Measurements from ENCODE around the gene BCL7A. TPM values are rescaled to one million over a fixed set of nuclear protein-coding genes. Genes with fewer than 3 reads are reported as not detected.
A peak's percentile ranks its signal among the peaks of the same experiment; 100 is the strongest.

BCL7A gene
- total RNA-seq, 2 experiments from 2014 or later = 2.8 to 2.9 TPM

DNA sequence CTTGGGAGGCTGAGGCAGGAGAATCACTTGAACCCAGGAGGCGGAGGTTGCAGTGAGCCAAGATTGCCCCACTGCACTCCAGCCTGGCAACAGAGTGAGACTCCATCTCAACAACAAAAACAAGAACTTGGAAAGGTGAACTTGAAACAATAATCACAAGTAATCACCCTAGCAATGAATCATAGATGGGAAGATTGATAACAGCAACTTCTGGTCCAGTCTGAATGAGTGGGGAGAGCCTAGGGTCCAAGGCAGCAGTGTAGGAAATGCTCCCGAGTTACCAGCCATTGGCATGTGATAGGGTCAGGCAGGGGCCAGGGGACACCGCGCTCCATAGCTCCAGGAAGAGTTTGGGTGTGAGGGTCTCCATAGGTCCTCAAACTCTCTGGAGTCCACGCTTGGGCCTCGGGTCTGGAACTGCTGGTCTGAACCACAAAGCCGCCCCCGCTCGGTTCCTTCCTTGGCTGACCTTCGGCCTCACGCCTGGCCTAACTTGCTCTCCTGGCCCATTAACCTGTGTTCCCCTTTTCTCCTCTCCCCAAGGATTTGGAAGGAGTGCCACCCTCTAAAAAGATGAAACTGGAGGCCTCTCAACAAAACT is 37.0 kb downstream of the BCL7A start:
- no peaks in the 10 kb centered on the region for H3K27me3 Mint-ChIP-seq
- CTCF ChIA-PET = no interaction called here

DNA sequence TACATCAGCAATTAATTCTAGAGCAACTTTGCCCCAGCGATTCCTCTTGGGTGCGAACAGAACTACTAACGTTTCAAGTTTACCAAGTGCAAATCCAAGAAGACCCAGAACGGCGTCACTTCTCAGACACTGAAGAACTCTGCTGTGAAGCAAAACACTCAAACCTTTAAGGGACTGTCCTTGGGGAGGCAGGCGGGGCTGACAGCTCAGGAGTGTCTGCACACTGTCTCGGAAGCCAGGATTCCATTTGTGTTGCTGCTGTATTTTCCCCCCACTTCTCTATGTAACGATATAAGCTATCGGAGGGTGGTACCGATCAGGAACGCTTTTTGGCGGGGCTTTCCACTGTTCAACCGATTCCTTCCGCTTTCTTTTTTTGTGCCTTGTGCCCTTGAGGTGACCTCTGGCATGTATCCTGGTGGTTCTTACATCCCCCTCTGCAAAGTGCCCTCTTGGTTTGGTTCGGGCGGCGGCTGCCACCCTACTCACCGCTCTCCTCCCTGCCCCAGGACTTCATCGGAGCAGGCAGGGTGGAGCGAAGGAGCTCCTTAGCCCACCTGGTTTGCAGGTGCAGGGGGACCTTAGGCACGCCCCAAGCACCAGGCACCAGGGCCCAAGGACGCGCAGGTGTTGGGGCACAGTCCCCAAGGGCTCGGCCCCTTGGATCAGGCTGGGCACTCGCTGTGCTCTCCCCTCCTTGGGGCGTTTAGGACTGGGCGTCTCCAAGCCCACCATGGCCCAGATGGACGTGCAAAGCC is 37.7 kb downstream of the BCL7A start:
- CTCF ChIA-PET = no interaction called here
- ATAC-seq = no peak
- Mint-ChIP-seq H3K4me1 (peaks cover 3% of the 10 kb centered on the region), H3K9me3 (ENCODE audit: low read depth) (no peaks in the 10 kb centered on the region), H3K36me3 (no peaks in the 10 kb centered on the region), H3K27me3 (no peaks in the 10 kb centered on the region), H3K27ac (no peak overlapping the region), H3K4me3 (no peak overlapping the region)
- no peak for DNase-seq

More for the DNA sequence above, 37.0 kb downstream of the BCL7A start:
- H3K4me1 Mint-ChIP-seq = peaks cover 6% of the 10 kb centered on the region
- H3K9me3 Mint-ChIP-seq (ENCODE audit: low read depth) = no peaks in the 10 kb centered on the region
- H3K4me3 Mint-ChIP-seq = no peak overlapping the region
- ATAC-seq (no peak), DNase-seq (no peak)
- H3K36me3 Mint-ChIP-seq = no peaks in the 10 kb centered on the region
- H3K27ac Mint-ChIP-seq = no peak overlapping the region

DNA sequence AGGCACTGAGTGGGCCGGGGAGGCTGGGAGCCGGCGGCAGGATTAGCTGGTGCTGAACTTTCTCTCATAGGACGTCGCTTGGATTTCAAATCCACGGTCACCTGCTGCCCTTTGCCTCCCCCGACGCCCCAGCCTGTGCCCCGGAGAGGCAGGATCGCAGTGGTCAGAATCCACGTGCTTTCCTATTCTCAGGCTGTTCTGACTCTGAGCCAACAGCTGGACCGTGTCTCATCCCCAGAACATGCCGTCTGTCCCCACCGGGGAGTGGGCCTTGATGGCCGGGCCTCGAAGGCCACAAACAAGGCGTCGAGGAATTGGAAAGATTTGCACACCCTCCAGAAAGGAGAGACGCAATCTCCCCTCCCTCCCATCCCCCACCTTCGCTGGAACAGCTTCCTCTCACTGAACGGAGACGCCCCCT is 38.4 kb downstream of the BCL7A start:
- Mint-ChIP-seq H3K27ac (no peak overlapping the region), H3K36me3 (no peaks in the 10 kb centered on the region), H3K9me3 (ENCODE audit: low read depth) (no peaks in the 10 kb centered on the region), H3K4me1 (no peaks in the 10 kb centered on the region), H3K27me3 (no peaks in the 10 kb centered on the region), H3K4me3 (no peak overlapping the region)
- DNase-seq (no peak), ATAC-seq (no peak)
- CTCF ChIA-PET = interaction anchor here (0.9 kb wide), 1 partner anchor 134 kb away, joined by 4 read pairs; no protein-coding TSS in a partner anchor

- Mint-ChIP-seq H3K4me3 (no peak overlapping the region), H3K9me3 (ENCODE audit: low read depth) (no peaks in the 10 kb centered on the region), H3K36me3 (no peaks in the 10 kb centered on the region), H3K4me1 (no peaks in the 10 kb centered on the region), H3K27me3 (no peaks in the 10 kb centered on the region), H3K27ac (no peak overlapping the region)
- CTCF ChIA-PET = no interaction called here
- ATAC-seq (no peak), DNase-seq (no peak)
Measured at GRCh38 chr12:122061253-122061652, 39.6 kb downstream of the BCL7A start.

DNA sequence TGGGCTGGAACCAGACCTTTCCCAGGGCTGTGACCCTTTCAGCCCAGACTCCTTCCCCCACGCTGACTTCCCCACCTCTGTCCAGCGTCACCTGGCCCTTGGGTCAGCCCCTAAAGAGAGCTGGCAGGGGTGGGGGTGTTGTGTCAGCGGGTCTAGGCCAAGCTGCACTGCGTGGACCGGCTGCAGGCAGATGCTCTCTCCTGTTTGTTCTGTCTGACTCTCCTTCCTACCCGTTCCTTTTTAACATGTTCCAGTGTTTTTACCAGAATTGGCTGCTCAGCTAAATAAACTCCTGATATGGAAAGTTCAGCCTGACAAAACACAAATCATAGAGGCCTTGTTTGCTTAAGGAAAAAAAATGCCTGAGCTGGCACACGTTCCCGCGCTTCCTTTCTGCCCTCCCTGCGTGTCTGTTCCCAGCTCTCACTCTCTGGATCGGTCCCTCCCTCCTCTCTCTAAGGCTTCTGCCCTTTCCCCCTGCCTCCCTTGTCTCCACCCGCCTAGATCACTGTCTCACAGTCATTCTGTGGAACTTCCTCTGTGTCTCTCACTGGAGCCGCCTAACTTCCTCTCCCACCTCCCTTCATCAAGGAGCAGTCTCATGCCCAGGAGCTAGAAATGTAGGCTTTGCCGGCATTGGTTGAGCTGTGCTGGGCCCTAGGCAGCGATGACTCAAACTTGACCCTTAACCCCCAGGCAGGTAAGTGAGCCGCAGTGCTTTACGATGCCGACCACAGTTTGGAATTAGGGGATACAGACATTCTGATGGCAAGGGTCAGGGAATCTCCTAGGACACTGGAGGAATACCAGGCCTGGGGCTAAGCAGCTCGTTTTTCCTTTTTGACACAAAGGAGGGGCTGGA is 41.4 kb downstream of the BCL7A start:
- CTCF ChIA-PET = interaction anchor here (1.8 to 2.1 kb wide), 3 partner anchors 8 to 60 kb away, joined by 6 to 12 read pairs (median 7); no protein-coding TSS in a partner anchor
- Mint-ChIP-seq H3K27ac (no peak overlapping the region), H3K9me3 (ENCODE audit: low read depth) (no peaks in the 10 kb centered on the region), H3K27me3 (no peaks in the 10 kb centered on the region), H3K4me3 (no peak overlapping the region), H3K4me1 (peaks cover 8% of the 10 kb centered on the region), H3K36me3 (no peaks in the 10 kb centered on the region)
- ATAC-seq = no peak
- DNase-seq = no peak

DNA sequence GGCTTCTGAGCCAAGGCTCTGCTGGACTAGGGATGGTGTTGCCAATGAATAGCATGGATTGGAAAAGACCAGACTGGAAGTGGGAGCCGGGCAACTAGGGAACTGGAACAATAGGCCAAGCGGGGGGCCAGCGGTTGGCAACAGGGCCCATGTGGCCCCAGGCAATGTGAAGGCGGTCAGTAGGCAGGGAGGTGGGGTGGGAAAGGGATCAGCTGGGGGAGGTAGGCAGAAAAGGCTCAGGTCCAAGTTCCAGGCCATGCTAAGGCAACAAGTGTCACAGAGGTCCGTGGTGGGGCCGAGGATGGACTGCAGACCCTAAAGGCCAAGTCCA is 42.0 kb downstream of the BCL7A start:
- DNase-seq (no peak), ATAC-seq (no peak)
- Mint-ChIP-seq H3K36me3 (no peaks in the 10 kb centered on the region), H3K27ac (no peak overlapping the region), H3K27me3 (no peaks in the 10 kb centered on the region), H3K4me1 (peaks cover 13% of the 10 kb centered on the region), H3K4me3 (no peak overlapping the region), H3K9me3 (ENCODE audit: low read depth) (no peaks in the 10 kb centered on the region)
- CTCF ChIA-PET = interaction anchor here (1.8 to 2.1 kb wide), 3 partner anchors 9 to 59 kb away, joined by 6 to 12 read pairs (median 7); no protein-coding TSS in a partner anchor

DNA sequence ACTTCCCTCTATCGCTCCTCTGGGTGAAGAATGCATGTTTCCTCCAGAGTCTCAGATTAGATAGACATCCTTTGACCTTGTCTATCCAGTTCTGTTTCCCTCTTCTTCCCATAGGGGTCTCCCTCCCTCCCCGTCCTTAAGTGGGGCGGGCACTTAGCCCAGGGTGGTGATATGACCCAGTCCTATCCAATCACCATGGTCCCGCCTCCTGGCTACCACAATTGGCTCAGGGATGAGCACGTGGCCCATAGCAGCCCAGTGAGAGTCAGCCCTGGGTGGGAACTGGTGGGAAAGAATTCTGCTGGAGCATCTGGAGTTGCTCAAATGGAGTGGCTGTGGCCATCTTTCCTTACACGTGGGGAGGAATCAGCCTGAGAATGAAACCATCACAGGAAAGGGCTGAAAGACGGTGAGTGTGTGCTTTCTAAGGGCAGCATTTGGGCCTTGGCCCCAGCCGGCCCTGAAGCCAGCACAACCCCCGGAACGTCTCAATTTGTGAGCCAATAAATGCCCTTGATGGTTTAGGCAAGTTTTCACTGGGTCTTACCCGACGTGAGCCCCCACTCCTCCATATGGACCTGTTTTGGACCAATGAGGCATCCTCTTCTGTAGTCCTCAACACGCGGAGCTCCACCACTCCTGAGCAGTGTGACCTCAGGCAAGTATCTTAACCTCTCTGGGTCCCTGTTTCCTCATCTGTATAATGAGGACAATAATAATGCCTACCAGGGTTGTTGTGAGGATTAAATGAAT is 42.5 kb downstream of the BCL7A start:
- CTCF ChIA-PET = interaction anchor here (1.2 to 6.5 kb wide), 4 partner anchors 9 to 59 kb away, joined by 4 to 35 read pairs (median 9); no protein-coding TSS in a partner anchor
- peak; percentile 50 for DNase-seq

GRCh38 chr12:122064780-122065588 is 43.3 kb downstream of the BCL7A start:
- Mint-ChIP-seq H3K4me3 (no peak overlapping the region), H3K36me3 (no peaks in the 10 kb centered on the region), H3K27me3 (no peaks in the 10 kb centered on the region), H3K27ac (no peak overlapping the region), H3K9me3 (ENCODE audit: low read depth) (no peaks in the 10 kb centered on the region), H3K4me1 (peaks cover 13% of the 10 kb centered on the region)
- DNase-seq (no peak), ATAC-seq (no peak)
- CTCF ChIA-PET = interaction anchor here (1.2 to 6.5 kb wide), 3 partner anchors 10 to 58 kb away, joined by 4 to 35 read pairs (median 4); no protein-coding TSS in a partner anchor

More for the DNA sequence above, 42.5 kb downstream of the BCL7A start:
- ATAC-seq = peak; percentile 70
- H3K27ac Mint-ChIP-seq = no peak overlapping the region
- no peak overlapping the region for H3K4me3 Mint-ChIP-seq
- no peaks in the 10 kb centered on the region for H3K36me3 Mint-ChIP-seq
- no peaks in the 10 kb centered on the region for H3K9me3 Mint-ChIP-seq (ENCODE audit: low read depth)
- H3K27me3 Mint-ChIP-seq = no peaks in the 10 kb centered on the region
- peaks cover 13% of the 10 kb centered on the region for H3K4me1 Mint-ChIP-seq

- CTCF ChIA-PET = interaction anchor here (0.8 to 6.5 kb wide), 9 partner anchors 12 to 56 kb away, joined by 3 to 35 read pairs (median 6); no protein-coding TSS in a partner anchor
- DNase-seq (no peak), ATAC-seq (no peak)
- Mint-ChIP-seq H3K36me3 (no peaks in the 10 kb centered on the region), H3K4me3 (peak overlapping the region; percentile 46), H3K27ac (peak overlapping the region; percentile 78), H3K9me3 (ENCODE audit: low read depth) (no peaks in the 10 kb centered on the region), H3K27me3 (no peaks in the 10 kb centered on the region), H3K4me1 (peaks cover 13% of the 10 kb centered on the region)
Measured at GRCh38 chr12:122067548-122067947, 45.9 kb downstream of the BCL7A start.

GRCh38 chr12:122067966-122068365 is 46.3 kb downstream of the BCL7A start:
- H3K9me3 Mint-ChIP-seq (ENCODE audit: low read depth) = no peaks in the 10 kb centered on the region
- H3K36me3 Mint-ChIP-seq = no peaks in the 10 kb centered on the region
- DNase-seq = peak; percentile 79
- H3K27ac Mint-ChIP-seq = peak overlapping the region; percentile 78
- no peaks in the 10 kb centered on the region for H3K27me3 Mint-ChIP-seq
- CTCF ChIA-PET = interaction anchor here (0.8 to 6.5 kb wide), 8 partner anchors 13 to 55 kb away, joined by 3 to 35 read pairs (median 8); no protein-coding TSS in a partner anchor
- H3K4me1 Mint-ChIP-seq = peaks cover 13% of the 10 kb centered on the region
- H3K4me3 Mint-ChIP-seq = peak overlapping the region; percentile 46
- peak; percentile 86 for ATAC-seq

DNA sequence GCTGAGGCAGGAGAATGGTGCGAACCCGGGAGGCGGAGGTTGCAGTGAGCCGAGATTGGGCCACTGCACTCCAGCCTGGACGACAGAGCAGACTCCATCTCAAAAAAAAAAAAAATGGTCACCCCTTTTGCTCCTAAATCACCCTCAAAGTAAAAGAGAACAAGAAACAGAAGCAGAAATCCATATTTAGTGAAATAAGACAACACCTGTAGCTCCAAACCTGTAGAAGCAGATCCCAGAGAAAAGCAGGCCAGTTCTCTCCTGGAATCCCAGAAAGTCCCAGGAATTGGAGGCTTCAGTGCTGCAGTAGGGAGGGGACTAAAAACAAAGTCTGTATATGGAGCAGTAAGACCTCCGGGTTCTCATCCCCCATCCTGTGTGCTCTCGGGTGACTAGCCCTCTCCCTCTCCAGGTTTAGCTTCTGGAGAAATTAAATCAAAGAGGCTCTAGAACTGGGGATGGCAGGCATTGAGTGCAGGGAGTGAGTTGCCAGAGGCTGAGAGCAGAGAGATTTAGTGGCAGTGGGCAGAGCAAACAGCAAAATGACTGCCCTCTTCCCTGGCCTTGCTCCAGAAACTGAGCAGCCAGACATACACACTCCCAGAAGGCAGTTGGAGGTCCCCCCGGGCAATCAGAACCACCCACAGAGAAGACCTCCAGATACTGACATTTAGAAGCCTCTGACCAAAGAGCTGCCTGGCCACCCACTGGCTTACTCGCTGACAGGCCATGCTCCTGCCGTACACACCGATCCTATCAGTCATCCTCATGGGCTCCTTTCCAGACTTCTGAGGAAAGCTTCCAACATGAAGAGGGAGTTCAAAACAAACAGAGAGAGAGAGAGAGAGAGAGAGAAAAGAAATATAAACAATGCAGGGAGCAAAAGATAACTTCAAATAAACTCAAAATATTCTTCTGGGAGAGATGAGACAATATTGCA is 50.6 kb downstream of the BCL7A start:
- CTCF ChIA-PET = interaction anchor here (1.1 to 3.2 kb wide), 3 partner anchors 18 to 119 kb away, joined by 3 to 11 read pairs (median 6); no protein-coding TSS in a partner anchor
- no peak for DNase-seq
- Mint-ChIP-seq H3K9me3 (ENCODE audit: low read depth) (no peaks in the 10 kb centered on the region), H3K4me1 (peaks cover 17% of the 10 kb centered on the region), H3K27me3 (peaks cover 3% of the 10 kb centered on the region), H3K4me3 (no peak overlapping the region), H3K36me3 (no peaks in the 10 kb centered on the region), H3K27ac (no peak overlapping the region)
- ATAC-seq = no peak
